HG03558 (cell line): ENCODE data around the gene SLX4IP.
"Not testable (repeated sequence)": the region's sequence is repeated elsewhere in the genome, so short reads cannot be mapped to it uniquely, and the experiment has no call there.

ENCODE experiments used
- ATAC-seq: cut with Tn5 transposase; IDR thresholded peaks from one replicate; pipeline ENCODE4 v1.9.1; 2021; ENCODE audit warnings: moderate number of reproducible peaks; ENCODE audit not compliant: unreplicated experiment; ENCODE audit errors: extremely low read depth

Gene SLX4IP

GRCh38 chr20:10617549-10618133 is 182.5 kb downstream of the SLX4IP start:
- not testable (repeated sequence) for ATAC-seq

GRCh38 chr20:10618611-10619245 is 183.6 kb downstream of the SLX4IP start:
- no peak for ATAC-seq

- no peak for ATAC-seq
These were observed 184.3 kb downstream of the SLX4IP start for GRCh38 chr20:10619427-10619826.

- ATAC-seq, result no peak
These were observed 186.0 kb downstream of the SLX4IP start for GRCh38 chr20:10621149-10621548.

GRCh38 chr20:10622657-10623418 is 187.7 kb downstream of the SLX4IP start:
- no peak for ATAC-seq

GRCh38 chr20:10625641-10626040 is 190.5 kb downstream of the SLX4IP start:
- no peak for ATAC-seq

- no peak for ATAC-seq
These were observed 191.8 kb downstream of the SLX4IP start for GRCh38 chr20:10626896-10627295.

GRCh38 chr20:10629946-10630650 is 195.0 kb downstream of the SLX4IP start:
- no peak for ATAC-seq

GRCh38 chr20:10631126-10631525 is 196.0 kb downstream of the SLX4IP start:
- no peak for ATAC-seq

- ATAC-seq, result no peak
These were observed 197.8 kb downstream of the SLX4IP start for GRCh38 chr20:10632721-10633509.

- ATAC-seq, result no peak
These were observed 198.6 kb downstream of the SLX4IP start for GRCh38 chr20:10633718-10634117.

GRCh38 chr20:10634211-10634610 is 199.1 kb downstream of the SLX4IP start:
- no peak for ATAC-seq

GRCh38 chr20:10634683-10635411 is 199.7 kb downstream of the SLX4IP start:
- ATAC-seq, result no peak

- no peak for ATAC-seq
These were observed 200.5 kb downstream of the SLX4IP start for GRCh38 chr20:10635476-10636208.

- no peak for ATAC-seq
These were observed 201.3 kb downstream of the SLX4IP start for GRCh38 chr20:10636326-10636818.

- no peak for ATAC-seq
These were observed 202.0 kb downstream of the SLX4IP start for GRCh38 chr20:10637031-10637559.

- no peak for ATAC-seq
These were observed 202.5 kb downstream of the SLX4IP start for GRCh38 chr20:10637563-10637962.

- no peak for ATAC-seq
These were observed 204.1 kb downstream of the SLX4IP start for GRCh38 chr20:10639077-10639736.
